CD14-positive monocyte (primary cell): Measurements from ENCODE around the gene KIAA0232. TPM values are rescaled to one million over a fixed set of nuclear protein-coding genes. Genes with fewer than 3 reads are reported as not detected.

ENCODE experiments used
- DNase-seq, 3 donors: peaks; one replicate each; pipeline ENCODE4 v3.0.0-alpha.2; 2011 to 2022
- H2AFZ ChIP-seq: 2 replicates; pipeline ENCODE4 v1.6.0; 2012; ENCODE audit warnings: mild to moderate bottlenecking, low read depth, low read length, inconsistent platforms; ENCODE audit not compliant: insufficient read depth, poor library complexity, severe bottlenecking
- H3K27ac ChIP-seq, 2 donors: 1 replicate in 1 of 2; 2 replicates in 1 of 2; pipeline ENCODE4 v1.5.1; 2012 to 2013; ENCODE audit warnings: low read length in 2 of 2, control low read depth in 1 of 2, inconsistent platforms in 1 of 2, low read depth in 1 of 2, mild to moderate bottlenecking in 1 of 2
- H3K27me3 ChIP-seq, 2 donors: one replicate each; pipeline versions ENCODE4 v1.6.0 to v1.6.1; 2011 to 2013; ENCODE audit warnings: low read length in 2 of 2; ENCODE audit not compliant: control insufficient read depth in 2 of 2, insufficient read depth in 2 of 2
- H3K36me3 ChIP-seq, 2 donors: replicated peaks in 1 of 2; 1 replicate in 1 of 2; 2 replicates in 1 of 2; pipeline versions ENCODE4 v1.5.1 to v1.6.1; 2012 to 2013; ENCODE audit warnings: low read length in 2 of 2, control low read depth in 1 of 2, inconsistent platforms in 1 of 2, mild to moderate bottlenecking in 1 of 2; ENCODE audit not compliant: insufficient read depth in 2 of 2, control insufficient read depth in 1 of 2
- H3K4me1 ChIP-seq, 2 donors: 1 replicate in 1 of 2; 2 replicates in 1 of 2; pipeline versions ENCODE4 v1.5.1 to v1.6.1; 2012 to 2013; ENCODE audit warnings: low read length in 2 of 2, control low read depth in 1 of 2, inconsistent platforms in 1 of 2, mild to moderate bottlenecking in 1 of 2, moderate library complexity in 1 of 2; ENCODE audit not compliant: insufficient read depth in 2 of 2, control insufficient read depth in 1 of 2
- H3K4me2 ChIP-seq: replicated peaks from 2 replicates; pipeline ENCODE3; 2012; ENCODE audit warnings: low read length, moderate library complexity, mild to moderate bottlenecking; ENCODE audit not compliant: poor library complexity, severe bottlenecking; ENCODE audit errors: extremely low read depth
- H3K4me3 ChIP-seq, 3 experiments: fragments of 200-600 bp in 1 of 3; sonication (generic) in 1 of 3; replicated peaks in 1 of 3; 1 replicate in 2 of 3; 2 replicates in 1 of 3; pipeline ENCODE4 v1.5.1; 2011 to 2013; ENCODE audit warnings: low read length in 3 of 3, mild to moderate bottlenecking in 3 of 3, control low read depth in 2 of 3, low read depth in 2 of 3, inconsistent platforms in 1 of 3, moderate library complexity in 1 of 3
- H3K79me2 ChIP-seq: 2 replicates; pipeline ENCODE4 v1.6.0; 2012; ENCODE audit warnings: mild to moderate bottlenecking, control low read depth, inconsistent platforms, low read length, moderate library complexity; ENCODE audit not compliant: insufficient read depth
- H3K9ac ChIP-seq: 2 replicates; pipeline ENCODE4 v1.6.0; 2017; ENCODE audit warnings: low read length, mild to moderate bottlenecking; ENCODE audit not compliant: insufficient read depth, poor library complexity, severe bottlenecking
- H3K9me3 ChIP-seq, 2 donors: replicated peaks in 1 of 2; 1 replicate in 1 of 2; 2 replicates in 1 of 2; pipeline versions ENCODE4 v1.5.1 to v1.6.1; 2012 to 2013; ENCODE audit warnings: low read length in 2 of 2, control low read depth in 1 of 2; ENCODE audit not compliant: control insufficient read depth in 1 of 2, insufficient read depth in 1 of 2
- H4K20me1 ChIP-seq: 2 replicates; pipeline ENCODE4 v1.6.0; 2012; ENCODE audit warnings: mild to moderate bottlenecking, low read length, control low read depth, moderate library complexity; ENCODE audit not compliant: insufficient read depth
- H3K27ac Mint-ChIP-seq, 7 donors: one replicate each; pipeline ENCODE4 v1.8.0; 2020; ENCODE audit warnings: mild to moderate bottlenecking in 7 of 7, mixed read lengths in 7 of 7, moderate library complexity in 6 of 7, inconsistent platforms in 2 of 7
- H3K27me3 Mint-ChIP-seq, 3 donors: one replicate each; pipeline ENCODE4 v1.8.0; 2021 to 2022; ENCODE audit warnings: low read depth in 3 of 3, mild to moderate bottlenecking in 3 of 3, mixed read lengths in 3 of 3, moderate library complexity in 3 of 3, inconsistent platforms in 1 of 3
- H3K36me3 Mint-ChIP-seq, 2 donors: one replicate each; pipeline ENCODE4 v1.8.0; 2020; ENCODE audit warnings: mixed read lengths in 2 of 2, inconsistent platforms in 1 of 2, mild to moderate bottlenecking in 1 of 2
- H3K4me1 Mint-ChIP-seq: one replicate; pipeline ENCODE4 v1.8.0; 2020; ENCODE audit warnings: mild to moderate bottlenecking, mixed read lengths
- H3K4me3 Mint-ChIP-seq, 2 donors: one replicate each; pipeline ENCODE4 v1.8.0; 2020; ENCODE audit warnings: mild to moderate bottlenecking in 2 of 2, mixed read lengths in 2 of 2, moderate library complexity in 1 of 2
- H3K9me3 Mint-ChIP-seq, 7 donors: one replicate each; pipeline ENCODE4 v1.8.0; 2020 to 2022; ENCODE audit warnings: mixed read lengths in 7 of 7, mild to moderate bottlenecking in 6 of 7, moderate library complexity in 6 of 7, inconsistent platforms in 2 of 7
- CTCF ChIP-seq: fragments of 200-600 bp; IDR thresholded peaks from one replicate; pipeline ENCODE4 v1.8.0; 2022; ENCODE audit warnings: antibody characterized with exemption, mild to moderate bottlenecking
- WGBS: methylation state at CpG from one replicate; pipeline ENCODE4 v1.1.5; 2013; ENCODE audit warnings: missing lambda C conversion rate; ENCODE audit not compliant: insufficient coverage; 5-methylcytosine and 5-hydroxymethylcytosine counted together
- intact Hi-C, 2 donors: fragments of 100-400 bp; cut with micrococcal nuclease; formaldehyde crosslinking; loops; one replicate each; pipeline versions ENCODE4 v1.15.0 to v1.15.1; 2023
- polyA plus RNA-seq, 3 donors: library from polyadenylated mRNA; depleted of rRNA in 1 of 3; unstranded in 2 of 3; stranded (reverse) in 1 of 3; fragments of 300-500 nt in 2 of 3; fragments of >200 nt in 1 of 3; fragmentation: Illumina TruSeq in 2 of 3; gene quantifications; 1 replicate in 2 of 3; 2 replicates in 1 of 3; pipeline ENCODE4 v1.2.3, GENCODE V29; 2012 to 2021

Gene KIAA0232
- polyA plus RNA-seq, 3 donors: 12.3 to 27.3 (median 20.6) TPM

- intact Hi-C loops: loop anchor here (5.0 to 10.0 kb wide), 4 partner anchors 36 to 283 kb away; partner anchors contain the start of genes BLOC1S4 (in 1 of the 2) and GRPEL1 (in 1 of the 2)
- TF ChIP-seq CTCF: no peak
- no peak overlapping the region for H2AFZ ChIP-seq
- H3K27me3 ChIP-seq: no peaks in the 10 kb centered on the region
- H3K36me3 ChIP-seq: peaks cover 0 to 4% of the 10 kb centered on the region in 2 donors
- Mint-ChIP-seq H3K4me3 (peak overlapping the region; percentile 74 to 80), H3K27ac (peak overlapping the region in 3 of 7 donors; percentile 40 to 70 (median 42)), H3K27me3 (peaks cover 0 to 2% (median 2%) of the 10 kb centered on the region in 3 donors), H3K36me3 (peaks cover 7 to 15% of the 10 kb centered on the region in 2 donors), H3K4me1 (peaks cover 63% of the 10 kb centered on the region), H3K9me3 (peaks cover 0 to 2% (median 0%) of the 10 kb centered on the region in 7 donors)
- no peak for DNase-seq
- peak overlapping the region; percentile 53 to 98 (median 97) for H3K4me3 ChIP-seq
- H3K27ac ChIP-seq: no peak overlapping the region
- no peak overlapping the region for H3K9ac ChIP-seq
- H3K4me2 ChIP-seq: peak overlapping the region; percentile 82
- H3K79me2 ChIP-seq: peaks cover 37% of the 10 kb centered on the region
- H4K20me1 ChIP-seq: peaks cover 30% of the 10 kb centered on the region
- WGBS: 88% methylated on average over 6 of the region's 6 CpGs
- no peaks in the 10 kb centered on the region for H3K9me3 ChIP-seq
- peaks cover 36 to 54% of the 10 kb centered on the region in 2 donors for H3K4me1 ChIP-seq
Measured at GRCh38 chr4:6781561-6781960, 966 bp upstream of the KIAA0232 start.

- peaks cover 15 to 28% of the 10 kb centered on the region in 2 donors for H3K36me3 Mint-ChIP-seq
- Histone ChIP-seq H3K36me3 (peaks cover 4 to 14% of the 10 kb centered on the region in 2 donors), H3K9me3 (no peaks in the 10 kb centered on the region), H4K20me1 (peaks cover 42% of the 10 kb centered on the region), H3K27me3 (no peaks in the 10 kb centered on the region), H3K79me2 (peaks cover 49% of the 10 kb centered on the region), H3K27ac (peak overlapping the region; percentile 88 to 92), H3K4me1 (peaks cover 31 to 46% of the 10 kb centered on the region in 2 donors), H3K9ac (peak overlapping the region; percentile 96), H3K4me2 (peak overlapping the region; percentile 82), H2AFZ (peak overlapping the region; percentile 71), H3K4me3 (peak overlapping the region; percentile 75 to 98 (median 81))
- TF ChIP-seq CTCF: no peak
- peaks cover 0 to 2% (median 2%) of the 10 kb centered on the region in 3 donors for H3K27me3 Mint-ChIP-seq
- no peak for DNase-seq
- H3K4me1 Mint-ChIP-seq: peaks cover 58% of the 10 kb centered on the region
- no peak overlapping the region for H3K4me3 Mint-ChIP-seq
- intact Hi-C loops: loop anchor here (5.0 to 10.0 kb wide), 4 partner anchors 35 to 282 kb away; partner anchors contain the start of genes BLOC1S4 (in 1 of the 2) and GRPEL1 (in 1 of the 2)
- WGBS: under 1% methylated on average over 34 of the region's 34 CpGs
- H3K9me3 Mint-ChIP-seq: no peaks in the 10 kb centered on the region
- no peak overlapping the region for H3K27ac Mint-ChIP-seq
Measured at GRCh38 chr4:6782846-6783110, 251 bp downstream of the KIAA0232 start.
